ENCODE data around the gene MCF2L2.
"Not testable (repeated sequence)": the region's sequence is repeated elsewhere in the genome, so short reads cannot be mapped to it uniquely, and the experiment has no call there.

MCF2L2 gene

GRCh38 chr3:183262875-183263378, 165.5 kb downstream of the MCF2L2 start:
- no peak for DNase-seq

GRCh38 chr3:183261151-183261724, 167.2 kb downstream of the MCF2L2 start:
- DNase-seq = no peak

GRCh38 chr3:183260167-183260904, 168.1 kb downstream of the MCF2L2 start:
- no peak for DNase-seq

DNA sequence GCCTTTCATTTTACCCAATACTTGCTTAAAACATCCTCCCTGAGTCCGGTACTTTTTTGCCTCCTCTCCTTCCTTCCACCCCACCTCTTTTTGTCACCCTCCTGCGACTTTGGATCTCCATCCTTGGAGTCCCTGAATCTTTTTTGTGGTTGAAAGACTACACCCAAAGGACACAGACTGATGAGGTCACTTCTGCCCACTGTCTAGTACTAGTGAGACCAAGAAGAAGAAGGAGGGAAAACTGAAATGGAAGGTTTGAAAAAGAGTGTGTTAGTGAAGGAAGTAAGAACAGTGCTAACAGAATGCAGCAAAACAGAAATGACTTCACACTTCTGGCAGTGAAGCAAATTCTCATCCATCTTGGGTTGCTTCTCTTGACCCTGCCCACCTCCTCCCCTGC, 168.8 kb downstream of the MCF2L2 start:
- no peak for DNase-seq

- no peak for DNase-seq
These were observed 169.3 kb downstream of the MCF2L2 start for GRCh38 chr3:183259087-183259486.

DNA sequence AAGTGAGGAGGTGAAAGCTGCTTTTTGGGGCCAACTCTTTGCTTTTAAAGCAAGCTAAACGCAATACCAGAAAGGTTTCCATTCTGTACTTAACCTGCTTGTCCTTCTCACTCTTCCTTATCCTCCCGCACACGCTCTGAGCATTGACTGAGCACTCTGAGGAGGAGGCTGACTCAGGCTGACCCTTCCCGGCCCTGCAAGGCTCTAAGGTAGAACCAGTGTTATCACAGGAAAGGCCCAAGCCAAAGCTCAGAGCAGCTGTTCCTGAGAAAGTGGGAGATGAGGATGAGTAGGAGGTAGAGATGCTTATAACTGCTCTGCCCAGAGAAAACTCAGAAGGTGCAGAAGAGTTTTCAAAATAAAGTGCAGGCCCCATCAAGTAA, 173.1 kb downstream of the MCF2L2 start:
- DNase-seq = no peak

- DNase-seq = peak; percentile 49
These were observed 173.7 kb downstream of the MCF2L2 start for GRCh38 chr3:183254487-183255347.

GRCh38 chr3:183253528-183254486, 174.6 kb downstream of the MCF2L2 start:
- DNase-seq = peak; percentile 52

DNA sequence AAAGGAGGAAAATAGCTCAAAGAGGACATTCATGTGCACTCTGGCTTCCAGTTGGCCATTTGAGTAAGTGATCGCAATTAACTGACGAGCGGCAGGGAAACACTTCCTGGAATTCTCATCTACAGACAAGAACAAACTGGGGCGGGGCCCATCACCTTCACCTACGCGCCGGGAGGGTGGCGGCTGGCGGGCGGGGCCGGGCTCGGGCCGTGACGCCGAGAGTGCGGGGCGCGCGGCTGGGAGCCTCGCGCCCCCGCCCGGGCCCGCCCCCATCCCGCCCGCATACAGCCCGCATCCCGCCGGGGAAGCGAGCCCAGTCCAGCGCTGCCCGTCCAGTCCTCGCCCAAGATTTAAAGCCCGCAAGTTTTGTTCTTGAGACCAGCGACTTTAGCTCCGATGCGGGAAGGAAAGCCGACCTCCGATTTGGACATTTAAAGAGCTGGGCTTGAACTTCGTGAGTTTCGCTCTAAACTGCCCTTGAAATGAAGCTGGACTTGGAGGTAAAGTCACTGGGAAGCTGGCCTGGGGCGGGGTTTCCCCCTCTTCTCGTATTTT, 175.4 kb downstream of the MCF2L2 start, which contains the start of gene B3GNT5:
B3GNT5 (plus strand) TSS at position 281 of the 555 bp plus-strand sequence. CDS start 16,546 bp downstream, outside the sequence.
- DNase-seq = peak; percentile 49

GRCh38 chr3:183252118-183252782, 176.2 kb downstream of the MCF2L2 start:
- no peak for DNase-seq

DNA sequence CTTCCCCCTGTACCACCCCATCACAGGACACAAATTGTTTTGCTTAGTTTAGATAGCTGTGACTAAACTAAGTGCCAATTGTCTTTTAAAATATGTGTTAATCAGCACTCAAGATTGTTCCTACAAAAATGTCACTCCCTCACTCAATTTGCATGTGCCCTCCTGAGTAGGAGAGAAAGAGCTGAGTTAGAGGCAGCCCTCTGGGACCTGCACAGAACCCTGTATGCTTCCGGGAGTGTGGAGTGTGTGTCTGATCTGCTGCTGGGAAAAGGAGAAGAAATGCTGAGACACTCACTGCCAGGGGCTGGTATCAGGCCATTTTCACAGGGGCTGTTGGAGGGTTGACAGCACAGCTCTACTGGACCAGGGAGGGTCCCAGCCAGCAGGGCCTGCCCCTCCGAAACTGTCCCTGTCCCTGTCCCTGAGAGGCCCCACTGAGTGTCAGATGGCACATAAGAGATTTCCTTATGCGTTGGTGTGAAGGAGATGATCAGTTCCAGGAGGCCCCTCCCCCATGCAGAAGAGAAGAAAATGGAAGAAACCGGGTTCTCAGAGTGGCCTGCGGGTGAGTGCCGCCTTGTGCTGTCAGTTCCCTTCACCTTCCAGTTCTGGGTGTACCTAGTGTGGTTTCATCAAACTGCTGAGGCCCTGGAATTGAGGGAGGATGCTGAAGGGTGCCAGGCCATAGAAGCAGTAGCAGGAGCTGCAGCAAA, 179.3 kb downstream of the MCF2L2 start:
- DNase-seq = no peak

DNA sequence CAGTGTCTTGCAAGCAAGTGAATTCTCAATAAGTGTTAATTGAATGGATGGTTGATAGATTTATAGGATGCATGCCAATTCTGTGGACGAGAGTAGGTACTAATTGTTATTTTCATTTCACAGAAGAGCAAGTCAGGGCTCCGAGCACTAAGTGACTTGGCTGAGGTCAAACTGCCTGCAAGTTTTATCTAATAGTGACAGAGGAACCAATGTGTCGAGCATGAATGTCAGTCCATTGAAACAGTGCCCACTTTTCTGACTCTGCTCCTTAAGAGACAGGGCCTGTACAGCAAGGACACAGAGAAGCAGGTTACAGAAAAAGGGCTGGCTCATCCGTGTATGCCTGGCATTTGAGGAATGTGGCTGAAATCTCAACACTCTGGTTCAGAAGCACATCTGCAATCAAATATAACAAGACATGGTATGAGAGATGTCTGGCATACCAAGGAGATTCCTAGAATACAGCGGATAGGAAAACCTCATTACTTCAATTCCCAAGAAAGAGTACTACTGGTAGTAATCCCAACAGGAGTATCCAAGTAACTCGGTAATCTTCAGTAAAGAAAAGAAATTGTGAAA, 181.3 kb downstream of the MCF2L2 start:
- no peak for DNase-seq

GRCh38 chr3:183244981-183245476, 183.4 kb downstream of the MCF2L2 start:
- DNase-seq = no peak

DNA sequence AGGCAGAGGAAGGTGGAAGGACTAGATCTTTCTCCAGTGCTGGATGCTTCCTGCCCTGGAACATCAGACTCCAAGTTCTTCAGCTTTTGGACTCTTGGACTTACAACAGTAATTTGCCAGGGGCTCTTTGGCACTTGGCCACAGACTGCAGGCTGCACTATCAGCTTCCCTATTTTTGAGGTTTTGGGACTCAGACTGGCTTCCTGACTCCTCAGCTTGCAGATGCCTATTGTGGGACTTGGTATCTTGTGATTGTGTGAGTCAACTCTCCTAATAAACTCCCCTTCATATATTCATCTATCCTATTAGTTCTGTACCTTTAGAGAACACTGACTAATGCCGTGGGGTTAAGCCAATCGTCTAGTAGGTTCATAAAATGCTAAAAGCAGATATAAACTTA, 184.2 kb downstream of the MCF2L2 start:
- DNase-seq = no peak

- no peak for DNase-seq
These were observed 186.0 kb downstream of the MCF2L2 start for GRCh38 chr3:183242431-183242830.

DNA sequence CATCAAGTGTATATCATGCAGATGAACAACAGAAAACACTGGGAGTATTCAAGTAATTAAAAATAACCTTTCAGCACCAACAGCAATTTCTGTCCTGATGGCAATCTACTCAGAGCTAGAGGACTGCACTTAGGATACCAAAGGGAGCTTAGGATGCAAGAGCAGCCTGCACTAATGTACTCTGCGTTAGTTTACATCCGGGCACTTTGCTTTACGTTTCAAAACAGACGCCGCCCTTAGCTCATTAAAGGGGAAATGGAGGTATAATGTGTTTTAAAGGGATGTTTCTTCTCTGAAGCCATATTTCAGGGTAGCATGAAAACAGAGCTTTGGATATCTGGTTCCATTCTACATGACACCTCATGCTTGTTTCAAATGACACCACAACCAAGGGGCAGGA, 189.4 kb downstream of the MCF2L2 start:
- DNase-seq = no peak

- no peak for DNase-seq
These were observed 194.5 kb downstream of the MCF2L2 start for GRCh38 chr3:183233966-183234365.

- DNase-seq = no peak
These were observed 197.6 kb downstream of the MCF2L2 start for GRCh38 chr3:183230826-183231225.

DNA sequence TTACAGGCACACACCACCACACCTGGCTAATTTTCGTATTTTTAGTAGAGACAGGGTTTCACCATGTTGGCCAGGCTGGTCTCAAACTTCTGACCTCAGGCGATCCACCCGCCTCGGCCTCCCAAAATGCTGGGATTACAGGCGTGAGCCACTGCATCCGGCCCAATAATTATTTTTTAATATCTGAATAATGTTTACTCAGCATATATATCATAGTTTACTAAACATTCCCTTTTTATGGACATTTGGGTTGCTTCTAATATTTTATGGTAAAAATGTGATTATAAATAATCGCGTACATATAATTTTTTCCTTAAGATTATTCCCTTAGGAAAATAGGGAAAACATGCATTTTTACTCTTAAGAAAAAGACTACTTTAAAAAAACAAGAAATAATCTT, 198.2 kb downstream of the MCF2L2 start:
- not testable (repeated sequence) for DNase-seq

- no peak for DNase-seq
These were observed 199.2 kb downstream of the MCF2L2 start for GRCh38 chr3:183229178-183229577.

All from activated T-cell treated with anti-CD3 and anti-CD28 coated beads, Interleukin-2, amount 50 U/mL, for 1 hour (primary cell).